Caco-2 (cell line): ENCODE data around the gene SCO1. TPM values are rescaled to one million over a fixed set of nuclear protein-coding genes. Genes with fewer than 3 reads are reported as not detected.

Experiments used
- BruUV-seq: library from RNA; stranded (reverse); fragments of 400-500 nt; replicated peaks from 2 replicates; lab custom pipeline; 2021; lab: Mats Ljungman, UMichigan
- CTCF ChIA-PET: fragments of 300-600 bp; sonication (Branson Sonifier 250); formaldehyde crosslinking; loops from one replicate; lab custom pipeline; 2022; ENCODE audit warnings: antibody characterized with exemption; lab: Charles Lee
- POLR2A ChIA-PET: fragments of 300-600 bp; sonication (Branson Sonifier 250); formaldehyde crosslinking; loops from one replicate; lab custom pipeline; 2022; ENCODE audit warnings: antibody characterized with exemption; lab: Charles Lee
- DNase-seq, 2 experiments: peaks; one replicate each; pipeline versions ENCODE4 v3.0.0 to v3.0.0-alpha.2; 2020 to 2022
- H3K27me3 ChIP-seq: replicated peaks from 2 replicates; pipeline ENCODE4 v1.6.0; 2011; ENCODE audit warnings: low read length; ENCODE audit not compliant: control insufficient read depth, insufficient read depth
- H3K36me3 ChIP-seq: 2 replicates; pipeline ENCODE4 v1.5.1; 2011; ENCODE audit warnings: low read length; ENCODE audit not compliant: control insufficient read depth, insufficient read depth
- H3K4me1 ChIP-seq: fragments of 250-450 bp; sonication (Bioruptor Pico); 2 replicates; pipeline ENCODE4 v1.5.1; 2020; ENCODE audit warnings: mild to moderate bottlenecking
- H3K4me3 ChIP-seq: 2 replicates; pipeline ENCODE4 v1.5.1; 2011; ENCODE audit warnings: low read depth, mild to moderate bottlenecking, control low read depth, low read length
- H3K9me3 ChIP-seq: fragments of 250-450 bp; sonication (Bioruptor Pico); 2 replicates; pipeline ENCODE4 v1.5.1; 2020; ENCODE audit warnings: mild to moderate bottlenecking, moderate library complexity
- H3K27ac Mint-ChIP-seq: one replicate; pipeline ENCODE4 v1.8.0; 2022; ENCODE audit warnings: mixed read lengths; ENCODE audit not compliant: unreplicated experiment
- H3K27me3 Mint-ChIP-seq: one replicate; pipeline ENCODE4 v1.8.0; 2022; ENCODE audit warnings: mixed read lengths; ENCODE audit not compliant: insufficient read depth, unreplicated experiment
- H3K36me3 Mint-ChIP-seq: one replicate; pipeline ENCODE4 v1.8.0; 2022; ENCODE audit warnings: mild to moderate bottlenecking, mixed read lengths; ENCODE audit not compliant: insufficient read depth, unreplicated experiment
- H3K4me1 Mint-ChIP-seq: one replicate; pipeline ENCODE4 v1.8.0; 2022; ENCODE audit warnings: low read depth, mixed read lengths; ENCODE audit not compliant: unreplicated experiment
- H3K4me3 Mint-ChIP-seq: one replicate; pipeline ENCODE4 v1.8.0; 2022; ENCODE audit warnings: mild to moderate bottlenecking, moderate library complexity, mixed read lengths; ENCODE audit not compliant: unreplicated experiment
- H3K9me3 Mint-ChIP-seq: one replicate; pipeline ENCODE4 v1.8.0; 2022; ENCODE audit warnings: mixed read lengths; ENCODE audit not compliant: unreplicated experiment
- CTCF ChIP-seq, 2 experiments: fragments of 200-600 bp in 1 of 2; IDR thresholded peaks; 1 replicate in 1 of 2; 2 replicates in 1 of 2; pipeline versions ENCODE4 v1.5.1 to v1.8.0; 2011 to 2022; ENCODE audit warnings: antibody characterized with exemption in 1 of 2, control low read depth in 1 of 2, inconsistent platforms in 1 of 2, low read depth in 1 of 2, low read length in 1 of 2, mild to moderate bottlenecking in 1 of 2, moderate library complexity in 1 of 2; ENCODE audit not compliant: insufficient read depth in 1 of 2, severe bottlenecking in 1 of 2, unreplicated experiment in 1 of 2
- intact Hi-C: fragments of 100-400 bp; cut with micrococcal nuclease; formaldehyde crosslinking; loops from one replicate; pipeline ENCODE4 v1.10.0; 2022; ENCODE audit not compliant: unreplicated experiment
- total RNA-seq: library from RNA; stranded (reverse); gene quantifications from 2 replicates; pipeline ENCODE4 v1.2.3, GENCODE V29; 2022

Gene SCO1
- total RNA-seq, 1 experiment from 2014 or later: 26.3 TPM

GRCh38 chr17:10724546-10725195 lies 27.3 kb upstream of the SCO1 start:
- Mint-ChIP-seq H3K27me3 (no peaks in the 10 kb centered on the region), H3K36me3 (no peaks in the 10 kb centered on the region), H3K4me1 (peaks cover 6% of the 10 kb centered on the region), H3K27ac (no peak overlapping the region), H3K4me3 (no peak overlapping the region), H3K9me3 (no peaks in the 10 kb centered on the region)
- ChIA-PET CTCF (no interaction called here), POLR2A (no interaction called here)
- no peak for DNase-seq
- Histone ChIP-seq H3K9me3 (no peaks in the 10 kb centered on the region), H3K4me3 (no peak overlapping the region), H3K4me1 (no peaks in the 10 kb centered on the region), H3K36me3 (no peaks in the 10 kb centered on the region), H3K27me3 (no peaks in the 10 kb centered on the region)
- no TSS peak for BruUV-seq
- intact Hi-C loops: no loop called here
- TF ChIP-seq CTCF (IDR thresholded peaks at IDR 0.05; ENCODE audit: insufficient read depth in 1 of 2, low read depth in 1 of 2, low read length in 1 of 2, severe bottlenecking in 1 of 2, unreplicated experiment in 1 of 2): no peak

- H3K27me3 ChIP-seq: no peaks in the 10 kb centered on the region
- H3K4me1 ChIP-seq: no peaks in the 10 kb centered on the region
- DNase-seq: no peak
- no peaks in the 10 kb centered on the region for H3K9me3 ChIP-seq
- ChIA-PET POLR2A (no interaction called here), CTCF (no interaction called here)
- no peak for TF ChIP-seq CTCF (IDR thresholded peaks at IDR 0.05; ENCODE audit: insufficient read depth in 1 of 2, low read depth in 1 of 2, low read length in 1 of 2, severe bottlenecking in 1 of 2, unreplicated experiment in 1 of 2)
- H3K27me3 Mint-ChIP-seq: no peaks in the 10 kb centered on the region
- intact Hi-C loops: no loop called here
- H3K4me1 Mint-ChIP-seq: no peaks in the 10 kb centered on the region
- no peaks in the 10 kb centered on the region for H3K9me3 Mint-ChIP-seq
- H3K27ac Mint-ChIP-seq: no peak overlapping the region
- no peaks in the 10 kb centered on the region for H3K36me3 Mint-ChIP-seq
- no peaks in the 10 kb centered on the region for H3K36me3 ChIP-seq
- no peak overlapping the region for H3K4me3 Mint-ChIP-seq
- BruUV-seq: no TSS peak
- H3K4me3 ChIP-seq: no peak overlapping the region
These were observed 21.2 kb upstream of the SCO1 start for GRCh38 chr17:10718547-10718946.

- Mint-ChIP-seq H3K9me3 (no peaks in the 10 kb centered on the region), H3K27me3 (no peaks in the 10 kb centered on the region), H3K27ac (no peak overlapping the region), H3K4me1 (no peaks in the 10 kb centered on the region), H3K4me3 (no peak overlapping the region), H3K36me3 (no peaks in the 10 kb centered on the region)
- no peak for TF ChIP-seq CTCF (IDR thresholded peaks at IDR 0.05; ENCODE audit: insufficient read depth in 1 of 2, low read depth in 1 of 2, low read length in 1 of 2, severe bottlenecking in 1 of 2, unreplicated experiment in 1 of 2)
- H3K4me1 ChIP-seq: no peaks in the 10 kb centered on the region
- H3K36me3 ChIP-seq: no peaks in the 10 kb centered on the region
- no peak overlapping the region for H3K4me3 ChIP-seq
- ChIA-PET CTCF (no interaction called here), POLR2A (no interaction called here)
- no peaks in the 10 kb centered on the region for H3K27me3 ChIP-seq
- DNase-seq: no peak
- H3K9me3 ChIP-seq: no peaks in the 10 kb centered on the region
- intact Hi-C loops: no loop called here
- no TSS peak for BruUV-seq
These were observed 18.9 kb upstream of the SCO1 start for GRCh38 chr17:10716218-10716617.
